ENCODE data around the gene RABGEF1. TPM values are rescaled to one million over a fixed set of nuclear protein-coding genes. Genes with fewer than 3 reads are reported as not detected.

RABGEF1 gene
- total RNA-seq, 2 donors from 2014 or later = 19.1 to 25.1 TPM

DNA sequence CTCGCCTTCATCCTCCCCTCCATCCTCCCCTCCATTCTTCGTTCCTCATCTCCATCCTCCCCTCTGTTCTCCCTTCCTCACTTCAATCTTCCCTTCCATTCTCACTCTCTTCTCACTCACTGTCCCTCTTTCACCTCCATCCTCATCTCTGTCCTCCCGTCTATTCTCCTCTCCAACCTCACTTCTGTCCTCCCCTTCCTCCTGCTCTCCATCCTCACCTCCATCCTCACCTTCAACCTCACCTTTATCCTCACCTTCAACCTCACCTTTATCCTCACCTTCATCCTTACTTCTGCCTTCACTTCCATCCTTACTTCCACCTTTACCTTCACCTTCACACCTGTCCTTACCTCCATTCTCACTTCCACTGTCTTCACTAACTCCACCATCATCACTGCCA lies 11.3 kb upstream of the RABGEF1 start:
- Histone ChIP-seq H3K4me1 (no peaks in the 10 kb centered on the region), H3K9ac (ENCODE audit: low read depth in 2 of 2, low read length in 2 of 2) (no peak overlapping the region), H3K27me3 (no peaks in the 10 kb centered on the region), H3K36me3 (no peaks in the 10 kb centered on the region), H3K9me3 (no peaks in the 10 kb centered on the region), H3K4me3 (no peak overlapping the region), H3K27ac (no peak overlapping the region)
- TF ChIP-seq, protein P1, sequence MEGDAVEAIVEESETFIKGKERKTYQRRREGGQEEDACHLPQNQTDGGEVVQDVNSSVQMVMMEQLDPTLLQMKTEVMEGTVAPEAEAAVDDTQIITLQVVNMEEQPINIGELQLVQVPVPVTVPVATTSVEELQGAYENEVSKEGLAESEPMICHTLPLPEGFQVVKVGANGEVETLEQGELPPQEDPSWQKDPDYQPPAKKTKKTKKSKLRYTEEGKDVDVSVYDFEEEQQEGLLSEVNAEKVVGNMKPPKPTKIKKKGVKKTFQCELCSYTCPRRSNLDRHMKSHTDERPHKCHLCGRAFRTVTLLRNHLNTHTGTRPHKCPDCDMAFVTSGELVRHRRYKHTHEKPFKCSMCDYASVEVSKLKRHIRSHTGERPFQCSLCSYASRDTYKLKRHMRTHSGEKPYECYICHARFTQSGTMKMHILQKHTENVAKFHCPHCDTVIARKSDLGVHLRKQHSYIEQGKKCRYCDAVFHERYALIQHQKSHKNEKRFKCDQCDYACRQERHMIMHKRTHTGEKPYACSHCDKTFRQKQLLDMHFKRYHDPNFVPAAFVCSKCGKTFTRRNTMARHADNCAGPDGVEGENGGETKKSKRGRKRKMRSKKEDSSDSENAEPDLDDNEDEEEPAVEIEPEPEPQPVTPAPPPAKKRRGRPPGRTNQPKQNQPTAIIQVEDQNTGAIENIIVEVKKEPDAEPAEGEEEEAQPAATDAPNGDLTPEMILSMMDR (IDR thresholded peaks at IDR 0.05) = no peak
- DNase-seq = no peak
- intact Hi-C loops (cut with DNase I) = no loop called here

DNA sequence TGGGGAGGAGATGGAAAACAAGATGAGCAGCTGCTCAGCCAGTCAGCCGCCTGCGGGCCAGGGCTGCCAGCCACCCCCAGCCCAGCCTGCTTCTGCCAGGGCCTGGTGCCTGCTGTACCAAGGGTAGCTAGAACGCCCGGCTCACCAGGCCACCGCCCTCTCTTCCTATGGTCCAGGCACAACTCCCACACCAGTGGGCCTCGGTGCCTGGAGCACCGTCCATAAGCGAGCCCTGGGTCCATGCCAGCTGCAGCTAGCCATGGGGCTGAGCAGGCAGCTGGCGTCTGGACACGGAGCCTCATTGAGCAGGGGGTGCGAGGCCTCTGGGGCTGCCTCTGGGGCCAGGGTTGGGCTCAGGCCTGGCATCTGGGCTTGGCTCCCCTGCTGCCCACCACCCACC lies 8.5 kb upstream of the RABGEF1 start:
- H3K9me3 ChIP-seq = no peaks in the 10 kb centered on the region
- H3K36me3 ChIP-seq = no peaks in the 10 kb centered on the region
- DNase-seq = no peak
- no peak overlapping the region for H3K27ac ChIP-seq
- no peaks in the 10 kb centered on the region for H3K4me1 ChIP-seq
- TF ChIP-seq, protein P1 (IDR thresholded peaks at IDR 0.05) = no peak
- H3K9ac ChIP-seq (ENCODE audit: low read depth in 2 of 2, low read length in 2 of 2) = no peak overlapping the region
- H3K4me3 ChIP-seq = no peak overlapping the region
- intact Hi-C loops (cut with DNase I) = loop anchor here (10.0 kb wide), 1 partner anchor 87 kb away; no protein-coding TSS in a partner anchor
- H3K27me3 ChIP-seq = no peaks in the 10 kb centered on the region

DNA sequence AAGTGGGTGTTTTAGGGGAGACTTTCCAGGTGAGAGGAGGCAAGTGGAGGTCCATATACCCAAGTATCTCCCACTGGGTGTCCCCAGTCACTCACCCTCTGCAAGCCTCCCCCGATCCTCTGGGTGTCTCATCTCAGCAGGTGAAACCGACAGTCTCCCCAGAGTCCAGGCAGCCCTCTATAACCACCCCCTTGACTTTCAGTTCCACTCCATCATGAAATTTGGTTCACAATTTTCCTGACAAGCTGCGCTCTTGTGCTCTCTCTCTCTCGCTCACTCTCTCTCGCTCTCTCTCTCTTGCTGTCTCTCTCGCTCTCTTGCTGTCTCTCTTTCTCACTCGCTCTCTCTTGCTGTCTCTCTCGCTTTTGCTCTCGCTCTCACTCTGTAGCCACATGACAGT lies 8.1 kb upstream of the RABGEF1 start:
- no peaks in the 10 kb centered on the region for H3K36me3 ChIP-seq
- H3K27ac ChIP-seq = no peak overlapping the region
- no peak for DNase-seq
- intact Hi-C loops (cut with DNase I) = loop anchor here (10.0 kb wide), 1 partner anchor 88 kb away; no protein-coding TSS in a partner anchor
- no peaks in the 10 kb centered on the region for H3K27me3 ChIP-seq
- H3K9ac ChIP-seq (ENCODE audit: low read depth in 2 of 2, low read length in 2 of 2) = no peak overlapping the region
- no peaks in the 10 kb centered on the region for H3K4me1 ChIP-seq
- no peak overlapping the region for H3K4me3 ChIP-seq
- no peaks in the 10 kb centered on the region for H3K9me3 ChIP-seq
- TF ChIP-seq, protein P1 (IDR thresholded peaks at IDR 0.05) = no peak

DNA sequence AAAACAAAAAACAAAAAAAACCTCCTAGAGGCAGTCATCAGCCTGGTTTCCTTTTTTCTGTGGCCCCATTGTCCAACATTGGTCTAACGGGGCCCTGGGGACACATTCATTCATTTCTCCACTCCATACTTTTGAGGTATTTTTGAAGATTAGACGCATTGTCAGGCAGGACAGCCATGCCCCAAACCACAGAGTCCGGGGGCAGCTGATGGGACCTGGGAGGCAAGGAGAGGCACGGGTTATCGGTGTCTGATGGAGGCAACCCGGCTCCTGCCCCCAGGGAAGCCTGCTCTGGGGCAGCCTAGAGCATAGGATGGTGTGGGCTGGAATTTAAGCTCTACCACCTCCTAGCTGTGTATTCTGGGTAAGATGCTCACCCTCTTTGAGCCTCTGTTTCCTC lies 6.5 kb upstream of the RABGEF1 start:
- intact Hi-C loops (cut with DNase I) = loop anchor here (10.0 kb wide), 1 partner anchor 89 kb away; no protein-coding TSS in a partner anchor
- Histone ChIP-seq H3K27ac (no peak overlapping the region), H3K36me3 (no peaks in the 10 kb centered on the region), H3K27me3 (no peaks in the 10 kb centered on the region), H3K9ac (ENCODE audit: low read depth in 2 of 2, low read length in 2 of 2) (no peak overlapping the region), H3K4me1 (no peaks in the 10 kb centered on the region), H3K9me3 (no peaks in the 10 kb centered on the region), H3K4me3 (no peak overlapping the region)
- no peak for DNase-seq
- TF ChIP-seq, protein P1 (IDR thresholded peaks at IDR 0.05) = no peak

DNA sequence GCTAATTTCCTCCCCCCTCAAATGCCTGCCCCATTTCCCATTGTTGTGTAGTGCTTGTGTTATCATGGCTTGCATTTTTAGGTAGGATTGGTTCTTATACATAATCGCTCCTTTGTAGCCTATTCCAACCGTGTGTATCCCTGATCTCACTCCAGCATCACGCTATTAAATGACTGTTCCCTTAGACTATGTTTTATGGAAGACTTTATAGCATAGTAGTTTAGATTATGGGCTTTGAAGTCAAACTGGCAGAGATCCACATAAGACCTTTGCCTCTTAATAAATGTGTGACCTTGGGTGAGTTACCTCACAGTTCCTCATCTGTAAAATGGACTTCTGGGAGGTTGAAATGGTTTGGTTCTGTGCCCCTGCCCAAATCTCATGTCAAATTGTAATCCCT lies 5.4 kb upstream of the RABGEF1 start:
- H3K27ac ChIP-seq = no peak overlapping the region
- H3K9ac ChIP-seq (ENCODE audit: low read depth in 2 of 2, low read length in 2 of 2) = no peak overlapping the region
- H3K4me1 ChIP-seq = no peaks in the 10 kb centered on the region
- no peaks in the 10 kb centered on the region for H3K9me3 ChIP-seq
- H3K27me3 ChIP-seq = no peaks in the 10 kb centered on the region
- no peak for DNase-seq
- no peak overlapping the region for H3K4me3 ChIP-seq
- TF ChIP-seq, protein P1 (IDR thresholded peaks at IDR 0.05) = no peak
- no peaks in the 10 kb centered on the region for H3K36me3 ChIP-seq
- intact Hi-C loops (cut with DNase I) = loop anchor here (10.0 kb wide), 1 partner anchor 90 kb away; no protein-coding TSS in a partner anchor

Measured in colonic mucosa (tissue), 4 donors.